Activated CD4-positive, alpha-beta memory T cell treated with anti-CD3 and anti-CD28 coated beads for 36 hours (primary cell): ENCODE results near the gene IMMT. TPM values are rescaled to one million over a fixed set of nuclear protein-coding genes. Genes with fewer than 3 reads are reported as not detected.

Experiments used
- CTCF ChIA-PET: fragments of 350-600 bp; sonication (Branson Sonifier 250); formaldehyde crosslinking; loops from one replicate; lab custom pipeline; 2021; ENCODE audit warnings: antibody characterized with exemption, inconsistent platforms; lab: Charles Lee
- POLR2A ChIA-PET: fragments of 350-600 bp; sonication (Branson Sonifier 250); formaldehyde crosslinking; loops from one replicate; lab custom pipeline; 2021; ENCODE audit warnings: antibody characterized with exemption; lab: Charles Lee
- DNase-seq: peaks from one replicate; pipeline ENCODE4 v3.0.0-alpha.2; 2020
- H3K27ac Mint-ChIP-seq: one replicate; pipeline ENCODE4 v1.8.0; 2021; ENCODE audit warnings: mixed read lengths
- H3K27me3 Mint-ChIP-seq: one replicate; pipeline ENCODE4 v1.8.0; 2021; ENCODE audit warnings: mixed read lengths
- H3K36me3 Mint-ChIP-seq: one replicate; pipeline ENCODE4 v1.8.0; 2021; ENCODE audit warnings: mixed read lengths
- H3K4me1 Mint-ChIP-seq: one replicate; pipeline ENCODE4 v1.8.0; 2021; ENCODE audit warnings: low read depth, mixed read lengths
- H3K4me3 Mint-ChIP-seq: one replicate; pipeline ENCODE4 v1.8.0; 2021; ENCODE audit warnings: mild to moderate bottlenecking, mixed read lengths
- H3K9me3 Mint-ChIP-seq: one replicate; pipeline ENCODE4 v1.8.0; 2021; ENCODE audit warnings: mixed read lengths
- intact Hi-C: fragments of 100-400 bp; cut with micrococcal nuclease; formaldehyde crosslinking; loops from one replicate; pipeline ENCODE4 v1.15.1; 2023
- total RNA-seq, 2 experiments: library from RNA; stranded (reverse); gene quantifications; one replicate each; pipeline ENCODE4 v1.2.3, GENCODE V29; 2021

The IMMT gene
- total RNA-seq, 2 experiments from 2014 or later: 170 to 172 TPM

GRCh38 chr2:86193901-86194567, 1.2 kb downstream of the IMMT start:
- H3K4me1 Mint-ChIP-seq: peaks cover 44% of the 10 kb centered on the region
- ChIA-PET POLR2A (interaction anchor here (0.7 to 1.6 kb wide), 4 partner anchors 88 to 866 kb away, joined by 3 to 7 read pairs (median 5); partner anchors contain the start of genes KDM3A, POLR1A, PTCD3 and TGOLN2), CTCF (interaction anchor here (0.6 to 1.7 kb wide), 4 partner anchors 8 to 106 kb away, joined by 3 to 4 read pairs (median 4); no protein-coding TSS in a partner anchor)
- H3K27me3 Mint-ChIP-seq: no peaks in the 10 kb centered on the region
- intact Hi-C loops: loop anchor here (1.0 to 10.0 kb wide), 5 partner anchors 8 to 371 kb away; partner anchors contain the start of genes CHMP3 and PTCD3
- peak overlapping the region; percentile 88 for H3K27ac Mint-ChIP-seq
- DNase-seq: no peak
- no peaks in the 10 kb centered on the region for H3K9me3 Mint-ChIP-seq
- peaks cover 17% of the 10 kb centered on the region for H3K36me3 Mint-ChIP-seq
- peak overlapping the region; percentile 91 for H3K4me3 Mint-ChIP-seq

DNA sequence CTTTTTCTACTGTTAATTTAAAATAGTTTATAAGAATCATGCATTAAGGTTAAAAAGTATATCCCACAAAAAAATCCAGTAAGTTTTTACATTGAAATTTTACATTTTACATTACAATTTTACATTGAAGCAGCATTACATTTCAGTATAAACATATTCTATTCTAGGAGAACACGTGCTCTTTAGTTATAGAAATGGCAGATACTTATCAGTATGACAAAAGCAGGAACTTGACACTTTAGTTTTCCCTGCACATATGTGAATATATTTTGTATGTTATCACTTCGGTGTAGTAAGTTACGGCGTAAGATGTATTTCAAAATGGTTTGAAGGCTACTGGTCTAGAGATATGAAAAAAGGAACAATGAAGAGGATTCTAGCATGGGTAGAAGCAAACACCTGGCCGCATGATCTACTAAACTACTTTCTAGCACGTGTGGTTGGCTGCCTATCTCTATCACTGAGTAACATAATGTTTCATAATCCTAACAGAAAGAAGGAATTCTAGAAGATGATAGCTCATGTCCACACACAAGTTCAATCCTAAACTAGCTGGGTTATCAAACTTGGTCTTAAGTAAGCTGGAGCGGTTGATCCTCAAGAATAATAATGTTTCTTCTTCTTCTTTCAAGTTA, 5.4 kb downstream of the IMMT start:
- no peaks in the 10 kb centered on the region for H3K9me3 Mint-ChIP-seq
- no peaks in the 10 kb centered on the region for H3K27me3 Mint-ChIP-seq
- no peak overlapping the region for H3K4me3 Mint-ChIP-seq
- ChIA-PET CTCF (interaction anchor here (0.6 kb wide), 1 partner anchor 9 kb away, joined by 3 read pairs; no protein-coding TSS in a partner anchor), POLR2A (no interaction called here)
- peaks cover 24% of the 10 kb centered on the region for H3K36me3 Mint-ChIP-seq
- no peak for DNase-seq
- H3K4me1 Mint-ChIP-seq: peaks cover 74% of the 10 kb centered on the region
- H3K27ac Mint-ChIP-seq: no peak overlapping the region
- intact Hi-C loops: loop anchor here (10.0 kb wide), 3 partner anchors 155 to 375 kb away; partner anchors contain the start of gene CHMP3

- no peaks in the 10 kb centered on the region for H3K9me3 Mint-ChIP-seq
- no peaks in the 10 kb centered on the region for H3K27me3 Mint-ChIP-seq
- peak; percentile 38 for DNase-seq
- POLR2A ChIA-PET: interaction anchor here (1.8 kb wide), 1 partner anchor 80 kb away, joined by 8 read pairs; the partner anchor contains the start of genes POLR1A and PTCD3
- intact Hi-C loops: loop anchor here (1.0 kb wide), 1 partner anchor 8 kb away; no protein-coding TSS in a partner anchor
- H3K4me1 Mint-ChIP-seq: peaks cover 79% of the 10 kb centered on the region
- H3K27ac Mint-ChIP-seq: peak overlapping the region; percentile 96
- H3K4me3 Mint-ChIP-seq: peak overlapping the region; percentile 57
- CTCF ChIA-PET: interaction anchor here (0.6 to 1.2 kb wide), 4 partner anchors 8 to 466 kb away, joined by 3 to 4 read pairs (median 4); no protein-coding TSS in a partner anchor
- peaks cover 17% of the 10 kb centered on the region for H3K36me3 Mint-ChIP-seq
These were observed 8.8 kb downstream of the IMMT start for GRCh38 chr2:86186431-86186830.

- Mint-ChIP-seq H3K4me1 (peaks cover 71% of the 10 kb centered on the region), H3K27me3 (no peaks in the 10 kb centered on the region), H3K4me3 (peak overlapping the region; percentile 57), H3K36me3 (peaks cover 14% of the 10 kb centered on the region), H3K27ac (peak overlapping the region; percentile 96), H3K9me3 (no peaks in the 10 kb centered on the region)
- no peak for DNase-seq
- ChIA-PET POLR2A (interaction anchor here (0.6 to 2.2 kb wide), 5 partner anchors 10 to 294 kb away, joined by 3 to 7 read pairs (median 3); partner anchors contain the start of genes IMMT, POLR1A and PTCD3), CTCF (interaction anchor here (0.6 to 1.2 kb wide), 3 partner anchors 9 to 74 kb away, joined by 3 to 4 read pairs (median 4); no protein-coding TSS in a partner anchor)
- intact Hi-C loops: loop anchor here (1.0 to 2.0 kb wide), 2 partner anchors 9 to 79 kb away; partner anchors contain the start of gene PTCD3
These were observed 9.6 kb downstream of the IMMT start for GRCh38 chr2:86185517-86186212.

- Mint-ChIP-seq H3K9me3 (no peaks in the 10 kb centered on the region), H3K4me1 (peaks cover 14% of the 10 kb centered on the region), H3K4me3 (no peak overlapping the region), H3K36me3 (peaks cover 41% of the 10 kb centered on the region), H3K27me3 (no peaks in the 10 kb centered on the region), H3K27ac (no peak overlapping the region)
- ChIA-PET POLR2A (no interaction called here), CTCF (interaction anchor here (0.7 to 0.8 kb wide), 3 partner anchors 30 to 539 kb away, joined by 3 to 6 read pairs (median 4); no protein-coding TSS in a partner anchor)
- intact Hi-C loops: no loop called here
- no peak for DNase-seq
These were observed 18.7 kb downstream of the IMMT start for GRCh38 chr2:86176597-86176996.

- Mint-ChIP-seq H3K36me3 (peaks cover 46% of the 10 kb centered on the region), H3K27ac (no peak overlapping the region), H3K4me1 (peaks cover 13% of the 10 kb centered on the region), H3K9me3 (no peaks in the 10 kb centered on the region), H3K27me3 (no peaks in the 10 kb centered on the region), H3K4me3 (no peak overlapping the region)
- intact Hi-C loops: no loop called here
- CTCF ChIA-PET: no interaction called here
- POLR2A ChIA-PET: no interaction called here
- DNase-seq: no peak
These were observed 19.4 kb downstream of the IMMT start for GRCh38 chr2:86175828-86176227.

- peaks cover 13% of the 10 kb centered on the region for H3K4me1 Mint-ChIP-seq
- H3K27me3 Mint-ChIP-seq: no peaks in the 10 kb centered on the region
- POLR2A ChIA-PET: no interaction called here
- peaks cover 47% of the 10 kb centered on the region for H3K36me3 Mint-ChIP-seq
- no peak overlapping the region for H3K4me3 Mint-ChIP-seq
- H3K27ac Mint-ChIP-seq: no peak overlapping the region
- intact Hi-C loops: no loop called here
- CTCF ChIA-PET: no interaction called here
- no peaks in the 10 kb centered on the region for H3K9me3 Mint-ChIP-seq
- DNase-seq: no peak
These were observed 20.8 kb downstream of the IMMT start for GRCh38 chr2:86174445-86174844.

DNA sequence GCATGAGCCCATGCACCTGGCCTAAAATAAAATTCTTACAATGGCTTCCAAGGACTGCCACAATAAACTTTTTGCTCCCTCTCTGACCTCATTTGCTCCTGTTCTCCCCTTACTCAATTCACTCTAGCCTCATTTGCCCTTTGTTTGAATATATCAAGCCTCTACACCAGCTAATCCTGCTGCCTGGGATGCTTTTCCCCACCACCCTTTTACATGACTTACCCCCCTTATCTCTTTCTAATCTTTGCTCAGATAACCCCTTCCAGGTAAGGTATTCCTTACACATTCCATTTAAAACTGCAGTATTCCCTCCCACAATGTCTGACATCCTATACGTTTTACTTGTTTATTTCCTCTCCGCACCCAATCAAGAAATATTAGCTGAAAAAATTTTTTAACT, 22.7 kb downstream of the IMMT start:
- Mint-ChIP-seq H3K9me3 (no peaks in the 10 kb centered on the region), H3K27ac (no peak overlapping the region), H3K36me3 (peaks cover 48% of the 10 kb centered on the region), H3K4me1 (peaks cover 13% of the 10 kb centered on the region), H3K27me3 (no peaks in the 10 kb centered on the region), H3K4me3 (no peak overlapping the region)
- intact Hi-C loops: no loop called here
- CTCF ChIA-PET: no interaction called here
- POLR2A ChIA-PET: no interaction called here
- DNase-seq: no peak

GRCh38 chr2:86171295-86171694, 24.0 kb downstream of the IMMT start:
- ChIA-PET CTCF (no interaction called here), POLR2A (no interaction called here)
- Mint-ChIP-seq H3K27ac (no peak overlapping the region), H3K27me3 (no peaks in the 10 kb centered on the region), H3K4me1 (peaks cover 10% of the 10 kb centered on the region), H3K4me3 (no peak overlapping the region), H3K36me3 (peaks cover 48% of the 10 kb centered on the region), H3K9me3 (no peaks in the 10 kb centered on the region)
- intact Hi-C loops: no loop called here
- DNase-seq: no peak

GRCh38 chr2:86170449-86170848, 24.8 kb downstream of the IMMT start:
- Mint-ChIP-seq H3K27ac (no peak overlapping the region), H3K4me1 (peaks cover 6% of the 10 kb centered on the region), H3K36me3 (peaks cover 43% of the 10 kb centered on the region), H3K27me3 (no peaks in the 10 kb centered on the region), H3K9me3 (no peaks in the 10 kb centered on the region), H3K4me3 (no peak overlapping the region)
- DNase-seq: no peak
- ChIA-PET POLR2A (no interaction called here), CTCF (interaction anchor here (1.0 kb wide), 1 partner anchor 24 kb away, joined by 3 read pairs; no protein-coding TSS in a partner anchor)
- intact Hi-C loops: no loop called here

DNA sequence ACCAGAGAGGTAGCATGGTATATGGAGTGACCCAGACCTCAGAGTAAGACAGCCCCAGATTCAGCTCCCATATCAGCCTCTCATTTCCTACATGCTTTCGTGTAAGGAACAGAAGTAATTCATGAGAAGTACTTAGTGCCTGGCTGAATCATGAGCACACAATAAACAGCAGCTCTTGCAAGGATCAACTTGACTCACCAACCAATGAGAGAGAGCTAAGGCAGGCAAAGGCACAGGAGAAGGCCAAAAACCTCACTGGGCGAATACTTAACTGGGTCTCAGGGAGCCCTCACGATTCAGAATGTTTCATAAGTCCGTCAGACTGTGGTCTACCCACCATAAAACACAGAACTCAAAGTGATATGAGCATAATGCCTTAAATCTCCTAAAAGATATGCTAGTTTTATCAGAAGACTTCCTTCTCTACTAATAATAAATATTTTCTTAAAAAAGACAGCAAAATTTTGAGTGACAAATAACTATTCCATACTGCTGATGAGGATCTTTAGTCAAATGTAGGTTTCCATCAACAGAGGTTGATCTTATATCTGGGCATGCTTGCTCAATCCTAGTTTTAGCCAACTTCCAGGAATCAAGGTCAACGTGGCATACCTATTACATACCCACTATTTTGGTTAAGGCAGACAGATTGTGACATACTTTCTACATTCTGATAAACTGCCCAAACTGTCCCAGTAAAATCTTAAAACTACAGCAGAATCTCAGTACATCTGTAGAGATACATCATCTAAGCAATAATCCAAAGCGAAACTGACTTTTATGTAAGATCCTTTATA, 34.9 kb downstream of the IMMT start:
- Mint-ChIP-seq H3K27ac (peak overlapping the region; percentile 23), H3K4me1 (no peaks in the 10 kb centered on the region), H3K36me3 (peaks cover 39% of the 10 kb centered on the region), H3K9me3 (no peaks in the 10 kb centered on the region), H3K4me3 (no peak overlapping the region), H3K27me3 (no peaks in the 10 kb centered on the region)
- intact Hi-C loops: no loop called here
- ChIA-PET CTCF (no interaction called here), POLR2A (interaction anchor here (1.1 kb wide), 1 partner anchor 72 kb away, joined by 3 read pairs; no protein-coding TSS in a partner anchor)
- no peak for DNase-seq
